ENCODE results near the gene EPHB1. TPM values are rescaled to one million over a fixed set of nuclear protein-coding genes. Genes with fewer than 3 reads are reported as not detected.

Gene EPHB1
- total and polyA plus RNA-seq, 4 donors, result 0.23 to 1.7 (median 0.52) TPM

DNA sequence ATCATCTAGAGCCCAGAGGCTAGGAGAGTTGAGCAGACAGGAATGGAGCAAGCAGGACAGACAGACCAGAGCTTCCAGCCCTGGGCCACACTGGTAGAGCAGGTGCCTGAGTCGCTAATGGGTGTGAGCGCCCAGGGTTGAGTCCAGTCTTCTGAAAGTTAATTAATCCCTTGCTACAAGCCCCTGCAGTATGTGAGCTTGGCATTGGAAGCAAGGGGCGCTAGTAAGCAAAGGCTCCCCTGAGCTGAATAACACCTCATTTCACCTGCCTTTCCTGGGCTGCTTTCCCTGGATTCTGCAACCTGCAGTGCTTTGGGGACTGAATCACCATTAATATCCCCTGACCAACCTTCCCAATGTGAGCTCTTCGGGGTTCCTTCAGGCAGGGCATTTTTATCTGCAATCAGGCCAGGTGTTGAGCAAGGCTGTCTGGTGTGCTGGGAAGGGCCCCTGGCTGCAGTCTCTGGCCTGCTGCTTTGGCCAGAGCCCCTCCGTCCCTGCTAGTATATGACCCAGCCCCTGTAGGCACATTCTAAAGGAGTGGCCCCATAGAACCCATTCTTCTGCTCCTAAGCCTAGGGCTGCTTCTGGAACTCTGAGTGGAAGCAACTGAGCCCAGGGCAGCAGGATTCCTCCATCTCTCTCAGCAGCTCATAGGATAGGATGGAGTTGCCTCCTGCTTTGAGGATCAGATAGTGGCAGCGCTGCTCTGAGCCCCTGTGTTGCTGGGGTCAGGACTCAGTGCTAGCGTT is 45.1 kb upstream of the EPHB1 start:
- Histone ChIP-seq H3K27ac (ENCODE audit: low read depth in 1 of 2, low read length in 2 of 2) (no peak overlapping the region), H3K9ac (ENCODE audit: low read depth in 1 of 2, low read length in 2 of 2) (no peak overlapping the region), H3K27me3 (ENCODE audit: control insufficient read depth in 4 of 4, insufficient read depth in 4 of 4, low read length in 3 of 4) (no peaks in the 10 kb centered on the region), H3K4me1 (ENCODE audit: control insufficient read depth in 4 of 4, insufficient read depth in 4 of 4, low read length in 3 of 4) (no peaks in the 10 kb centered on the region), H3K9me3 (ENCODE audit: control insufficient read depth in 4 of 4, low read length in 3 of 4) (no peaks in the 10 kb centered on the region), H3K4me3 (ENCODE audit: low read depth in 1 of 3, low read length in 3 of 3) (no peak overlapping the region), H3K36me3 (ENCODE audit: control insufficient read depth in 4 of 4, insufficient read depth in 3 of 4, low read depth in 1 of 4, low read length in 3 of 4) (no peaks in the 10 kb centered on the region)
- DNase-seq (ENCODE audit: low spot score), result no peak
- TF ChIP-seq FOXA2 (IDR thresholded peaks at IDR 0.05) (no peak), TAF1 (conservative IDR thresholded peaks at IDR 0.05) (no peak), RAD21 (IDR thresholded peaks at IDR 0.05) (no peak), NR2F2 (IDR thresholded peaks at IDR 0.05) (no peak), EGR1 (IDR thresholded peaks at IDR 0.05; ENCODE audit: low read depth in 2 of 2) (no peak), SP1 (IDR thresholded peaks at IDR 0.05) (no peak), RXRA (IDR thresholded peaks at IDR 0.05) (no peak), HNF4G (IDR thresholded peaks at IDR 0.05) (no peak), HNF4A (conservative IDR thresholded peaks at IDR 0.05) (no peak), FOXA1 (IDR thresholded peaks at IDR 0.05) (no peak), GABPA (IDR thresholded peaks at IDR 0.05 in 1 of 2, conservative IDR thresholded peaks at IDR 0.05 in 1 of 2) (no peak), JUND (IDR thresholded peaks at IDR 0.05) (no peak), YY1 (IDR thresholded peaks at IDR 0.05) (no peak)
- TF ChIP-seq, protein P1, sequence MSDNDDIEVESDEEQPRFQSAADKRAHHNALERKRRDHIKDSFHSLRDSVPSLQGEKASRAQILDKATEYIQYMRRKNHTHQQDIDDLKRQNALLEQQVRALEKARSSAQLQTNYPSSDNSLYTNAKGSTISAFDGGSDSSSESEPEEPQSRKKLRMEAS (IDR thresholded peaks at IDR 0.05), result no peak
- TF ChIP-seq, protein P2, sequence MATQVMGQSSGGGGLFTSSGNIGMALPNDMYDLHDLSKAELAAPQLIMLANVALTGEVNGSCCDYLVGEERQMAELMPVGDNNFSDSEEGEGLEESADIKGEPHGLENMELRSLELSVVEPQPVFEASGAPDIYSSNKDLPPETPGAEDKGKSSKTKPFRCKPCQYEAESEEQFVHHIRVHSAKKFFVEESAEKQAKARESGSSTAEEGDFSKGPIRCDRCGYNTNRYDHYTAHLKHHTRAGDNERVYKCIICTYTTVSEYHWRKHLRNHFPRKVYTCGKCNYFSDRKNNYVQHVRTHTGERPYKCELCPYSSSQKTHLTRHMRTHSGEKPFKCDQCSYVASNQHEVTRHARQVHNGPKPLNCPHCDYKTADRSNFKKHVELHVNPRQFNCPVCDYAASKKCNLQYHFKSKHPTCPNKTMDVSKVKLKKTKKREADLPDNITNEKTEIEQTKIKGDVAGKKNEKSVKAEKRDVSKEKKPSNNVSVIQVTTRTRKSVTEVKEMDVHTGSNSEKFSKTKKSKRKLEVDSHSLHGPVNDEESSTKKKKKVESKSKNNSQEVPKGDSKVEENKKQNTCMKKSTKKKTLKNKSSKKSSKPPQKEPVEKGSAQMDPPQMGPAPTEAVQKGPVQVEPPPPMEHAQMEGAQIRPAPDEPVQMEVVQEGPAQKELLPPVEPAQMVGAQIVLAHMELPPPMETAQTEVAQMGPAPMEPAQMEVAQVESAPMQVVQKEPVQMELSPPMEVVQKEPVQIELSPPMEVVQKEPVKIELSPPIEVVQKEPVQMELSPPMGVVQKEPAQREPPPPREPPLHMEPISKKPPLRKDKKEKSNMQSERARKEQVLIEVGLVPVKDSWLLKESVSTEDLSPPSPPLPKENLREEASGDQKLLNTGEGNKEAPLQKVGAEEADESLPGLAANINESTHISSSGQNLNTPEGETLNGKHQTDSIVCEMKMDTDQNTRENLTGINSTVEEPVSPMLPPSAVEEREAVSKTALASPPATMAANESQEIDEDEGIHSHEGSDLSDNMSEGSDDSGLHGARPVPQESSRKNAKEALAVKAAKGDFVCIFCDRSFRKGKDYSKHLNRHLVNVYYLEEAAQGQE (IDR thresholded peaks at IDR 0.05), result no peak
- TF ChIP-seq, protein P3, sequence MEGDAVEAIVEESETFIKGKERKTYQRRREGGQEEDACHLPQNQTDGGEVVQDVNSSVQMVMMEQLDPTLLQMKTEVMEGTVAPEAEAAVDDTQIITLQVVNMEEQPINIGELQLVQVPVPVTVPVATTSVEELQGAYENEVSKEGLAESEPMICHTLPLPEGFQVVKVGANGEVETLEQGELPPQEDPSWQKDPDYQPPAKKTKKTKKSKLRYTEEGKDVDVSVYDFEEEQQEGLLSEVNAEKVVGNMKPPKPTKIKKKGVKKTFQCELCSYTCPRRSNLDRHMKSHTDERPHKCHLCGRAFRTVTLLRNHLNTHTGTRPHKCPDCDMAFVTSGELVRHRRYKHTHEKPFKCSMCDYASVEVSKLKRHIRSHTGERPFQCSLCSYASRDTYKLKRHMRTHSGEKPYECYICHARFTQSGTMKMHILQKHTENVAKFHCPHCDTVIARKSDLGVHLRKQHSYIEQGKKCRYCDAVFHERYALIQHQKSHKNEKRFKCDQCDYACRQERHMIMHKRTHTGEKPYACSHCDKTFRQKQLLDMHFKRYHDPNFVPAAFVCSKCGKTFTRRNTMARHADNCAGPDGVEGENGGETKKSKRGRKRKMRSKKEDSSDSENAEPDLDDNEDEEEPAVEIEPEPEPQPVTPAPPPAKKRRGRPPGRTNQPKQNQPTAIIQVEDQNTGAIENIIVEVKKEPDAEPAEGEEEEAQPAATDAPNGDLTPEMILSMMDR (IDR thresholded peaks at IDR 0.05; ENCODE audit: low read depth, low read length, missing input control), result no peak
- TF ChIP-seq, protein P4, sequence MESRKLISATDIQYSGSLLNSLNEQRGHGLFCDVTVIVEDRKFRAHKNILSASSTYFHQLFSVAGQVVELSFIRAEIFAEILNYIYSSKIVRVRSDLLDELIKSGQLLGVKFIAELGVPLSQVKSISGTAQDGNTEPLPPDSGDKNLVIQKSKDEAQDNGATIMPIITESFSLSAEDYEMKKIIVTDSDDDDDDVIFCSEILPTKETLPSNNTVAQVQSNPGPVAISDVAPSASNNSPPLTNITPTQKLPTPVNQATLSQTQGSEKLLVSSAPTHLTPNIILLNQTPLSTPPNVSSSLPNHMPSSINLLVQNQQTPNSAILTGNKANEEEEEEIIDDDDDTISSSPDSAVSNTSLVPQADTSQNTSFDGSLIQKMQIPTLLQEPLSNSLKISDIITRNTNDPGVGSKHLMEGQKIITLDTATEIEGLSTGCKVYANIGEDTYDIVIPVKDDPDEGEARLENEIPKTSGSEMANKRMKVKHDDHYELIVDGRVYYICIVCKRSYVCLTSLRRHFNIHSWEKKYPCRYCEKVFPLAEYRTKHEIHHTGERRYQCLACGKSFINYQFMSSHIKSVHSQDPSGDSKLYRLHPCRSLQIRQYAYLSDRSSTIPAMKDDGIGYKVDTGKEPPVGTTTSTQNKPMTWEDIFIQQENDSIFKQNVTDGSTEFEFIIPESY (IDR thresholded peaks at IDR 0.05), result no peak
- TF ChIP-seq, protein P5, sequence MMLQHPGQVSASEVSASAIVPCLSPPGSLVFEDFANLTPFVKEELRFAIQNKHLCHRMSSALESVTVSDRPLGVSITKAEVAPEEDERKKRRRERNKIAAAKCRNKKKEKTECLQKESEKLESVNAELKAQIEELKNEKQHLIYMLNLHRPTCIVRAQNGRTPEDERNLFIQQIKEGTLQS (IDR thresholded peaks at IDR 0.05), result no peak
- WGBS, result 68% methylated on average over 7 of the region's 7 CpGs
